GM21526 (cell line): Measurements from ENCODE around the gene RALGPS2.
"Not testable (repeated sequence)": the region's sequence is repeated elsewhere in the genome, so short reads cannot be mapped to it uniquely, and the experiment has no call there.

ENCODE experiments used
- ATAC-seq: cut with Tn5 transposase; IDR thresholded peaks from one replicate; pipeline ENCODE4 v1.9.1; 2021; ENCODE audit warnings: moderate library complexity; ENCODE audit not compliant: unreplicated experiment, low FRiP score

RALGPS2 gene

GRCh38 chr1:178939338-178940067 is 214.5 kb downstream of the RALGPS2 start:
- ATAC-seq, result no peak

GRCh38 chr1:178940068-178940765 is 215.2 kb downstream of the RALGPS2 start:
- ATAC-seq, result no peak

- ATAC-seq, result no peak
Observed at GRCh38 chr1:178941261-178941689, 216.2 kb downstream of the RALGPS2 start.

- no peak for ATAC-seq
Observed at GRCh38 chr1:178941849-178942248, 216.8 kb downstream of the RALGPS2 start.

GRCh38 chr1:178942285-178943198 is 217.5 kb downstream of the RALGPS2 start:
- ATAC-seq, result no peak

DNA sequence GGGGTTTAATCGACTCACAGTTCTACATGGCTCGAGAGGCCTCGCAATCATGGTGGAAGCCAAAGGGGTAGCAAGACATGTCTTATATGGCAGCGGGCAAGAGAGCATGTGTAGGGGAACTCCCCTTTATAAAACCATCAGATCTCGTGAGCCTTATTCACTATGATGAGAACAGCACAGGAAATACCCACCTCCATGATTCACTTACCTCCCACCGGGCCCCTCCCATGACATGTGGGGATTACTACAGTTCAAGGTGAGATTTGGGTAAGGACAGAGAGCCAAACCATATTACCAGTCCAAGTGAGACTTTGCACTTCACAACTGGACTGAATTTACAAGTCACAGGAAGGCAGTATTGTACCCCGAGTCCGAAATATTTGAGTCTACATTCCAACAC is 219.7 kb downstream of the RALGPS2 start:
- no peak for ATAC-seq

DNA sequence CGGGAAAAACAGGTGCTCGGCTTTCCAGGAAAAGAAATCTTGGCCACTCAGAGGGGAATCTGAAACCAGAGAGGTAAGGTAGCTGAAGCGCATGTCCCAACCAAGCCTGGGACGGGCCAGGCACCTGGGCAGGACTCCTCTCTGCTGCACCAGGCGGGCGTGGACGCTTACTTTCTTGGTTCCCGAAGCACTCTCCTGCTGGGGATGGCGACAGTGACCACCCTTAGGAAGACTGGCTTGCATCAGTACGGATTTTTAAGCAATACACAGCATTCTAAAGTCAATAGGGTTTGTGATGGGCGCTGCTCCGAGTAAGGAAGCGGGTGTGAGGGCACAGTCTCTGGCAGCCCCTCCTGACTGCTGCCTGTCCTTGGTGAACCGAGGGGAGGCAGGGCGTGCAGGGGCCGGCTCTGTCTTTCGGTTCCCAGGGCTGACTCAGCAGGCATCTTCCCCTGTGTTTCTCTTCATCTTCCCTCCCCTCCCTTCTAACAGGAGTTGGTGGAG is 220.8 kb downstream of the RALGPS2 start:
- no peak for ATAC-seq

DNA sequence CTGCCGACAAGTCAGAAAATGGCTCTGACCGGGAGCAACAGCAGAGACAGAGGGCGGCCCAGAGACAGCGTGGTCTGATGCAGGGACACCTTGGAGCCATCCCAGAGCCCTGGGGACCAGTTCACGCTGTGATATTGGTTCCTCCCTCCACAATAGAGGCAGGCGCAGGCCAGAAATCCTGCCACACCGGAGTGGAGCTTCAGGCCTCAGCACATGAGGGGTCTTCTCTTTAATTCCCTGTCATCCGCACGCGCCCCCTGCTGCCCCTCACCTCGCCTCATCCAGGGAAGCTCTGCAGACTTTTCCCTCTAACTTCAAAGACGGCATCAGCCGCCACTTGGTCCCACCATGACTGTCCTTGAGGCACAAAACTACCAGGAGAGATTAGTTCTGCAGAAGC is 221.4 kb downstream of the RALGPS2 start:
- no peak for ATAC-seq

DNA sequence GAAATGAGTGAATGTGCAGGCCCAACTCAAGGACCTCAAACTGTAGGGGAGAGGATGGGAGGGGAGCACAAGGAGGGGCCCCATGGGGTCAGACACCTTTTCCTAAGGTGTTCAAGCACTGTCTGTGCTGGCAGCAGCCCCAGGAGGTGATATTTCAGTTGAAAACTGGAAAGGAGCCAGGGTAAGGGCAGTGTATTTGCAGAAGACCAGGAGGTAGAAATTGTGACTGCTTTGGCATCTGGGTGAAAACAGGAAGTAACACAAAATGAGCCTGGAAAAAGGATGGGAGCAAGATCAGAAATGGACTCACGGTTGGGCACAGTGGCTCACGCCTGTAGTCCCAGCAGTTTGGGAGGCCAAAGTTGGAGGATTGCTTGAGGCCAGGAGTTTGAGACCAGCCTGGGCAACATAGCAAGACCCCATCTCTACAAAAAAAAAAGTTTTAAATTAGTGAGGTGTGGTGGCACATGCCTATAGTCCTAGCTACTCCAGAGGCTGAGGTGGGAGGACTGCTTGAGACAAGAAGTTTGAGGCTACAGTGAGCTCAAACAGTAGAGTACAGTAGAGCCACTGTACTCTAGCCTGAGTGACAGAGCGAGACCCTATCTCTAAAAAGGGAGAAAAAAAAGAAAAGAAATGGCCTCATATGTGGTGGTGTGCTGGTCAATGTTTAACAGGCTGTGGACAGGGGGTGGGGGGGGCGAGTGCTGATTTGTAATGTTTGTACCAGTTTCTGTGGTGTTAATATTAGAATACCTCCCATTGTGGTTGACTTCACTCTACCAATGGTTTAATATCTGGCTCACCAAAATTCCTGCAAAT is 222.0 kb downstream of the RALGPS2 start:
- ATAC-seq, result no peak

- ATAC-seq, result no peak
Observed at GRCh38 chr1:178947677-178947981, 222.6 kb downstream of the RALGPS2 start.

- ATAC-seq, result no peak
Observed at GRCh38 chr1:178948676-178949075, 223.6 kb downstream of the RALGPS2 start.

- ATAC-seq, result not testable (repeated sequence)
Observed at GRCh38 chr1:178949866-178950265, 224.8 kb downstream of the RALGPS2 start.

- no peak for ATAC-seq
Observed at GRCh38 chr1:178951600-178951999, 226.6 kb downstream of the RALGPS2 start.

DNA sequence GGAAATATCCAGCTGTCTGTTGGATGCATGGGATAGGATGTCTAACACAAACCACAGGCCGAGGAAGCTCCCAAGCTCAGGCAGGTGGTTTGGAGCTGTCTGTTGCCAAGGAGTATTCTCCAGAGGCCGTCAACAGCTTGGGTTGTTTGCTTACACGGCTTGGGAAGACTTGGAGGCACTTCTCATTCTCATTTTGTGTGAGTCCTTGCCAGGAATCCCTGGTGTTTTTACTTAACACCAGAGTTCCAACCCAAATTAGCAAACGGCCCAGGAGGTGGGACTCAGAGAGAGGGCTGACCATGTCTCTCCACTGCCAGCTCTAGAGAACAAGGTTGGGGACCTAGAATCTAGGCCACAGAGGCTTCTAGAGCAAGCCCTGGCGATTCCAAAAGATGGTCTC is 228.0 kb downstream of the RALGPS2 start:
- no peak for ATAC-seq

DNA sequence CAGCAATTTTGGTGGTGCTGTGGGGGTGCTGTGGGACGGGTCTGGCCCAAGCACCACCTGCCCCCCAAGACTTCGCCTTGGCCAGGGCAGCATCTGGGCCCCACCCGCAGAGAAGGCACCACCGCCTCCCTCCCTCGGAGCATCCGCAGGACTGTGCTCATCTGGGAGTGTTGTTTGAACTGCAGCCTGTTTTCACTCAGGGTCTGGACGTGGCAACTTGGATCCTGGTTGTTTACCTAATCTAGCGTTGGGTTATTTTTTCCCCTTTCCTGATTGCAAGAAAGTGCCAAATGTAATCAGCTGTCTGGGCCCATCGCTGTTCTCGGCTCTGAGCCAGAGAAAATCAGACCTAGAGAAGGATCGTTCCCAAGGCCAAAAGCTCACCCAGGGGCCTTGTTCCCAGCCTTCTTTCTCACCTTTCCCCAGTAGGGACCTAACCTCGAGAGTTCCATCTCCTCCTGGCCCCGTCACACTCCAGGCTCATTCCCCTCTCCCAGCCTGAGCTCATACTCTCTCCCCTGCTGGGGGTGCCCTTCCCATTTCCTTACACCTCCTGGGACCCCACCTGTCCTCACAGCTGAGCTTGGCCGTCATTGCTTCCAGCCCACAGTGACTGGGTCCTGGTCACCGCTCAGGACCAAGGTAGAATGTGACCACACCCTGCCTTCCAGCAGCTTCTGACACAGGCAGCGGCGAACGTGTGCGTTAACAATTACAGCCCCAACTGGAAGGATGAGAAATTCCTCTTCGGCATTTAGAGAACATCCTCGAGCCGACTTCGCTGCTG is 228.7 kb downstream of the RALGPS2 start:
- no peak for ATAC-seq

DNA sequence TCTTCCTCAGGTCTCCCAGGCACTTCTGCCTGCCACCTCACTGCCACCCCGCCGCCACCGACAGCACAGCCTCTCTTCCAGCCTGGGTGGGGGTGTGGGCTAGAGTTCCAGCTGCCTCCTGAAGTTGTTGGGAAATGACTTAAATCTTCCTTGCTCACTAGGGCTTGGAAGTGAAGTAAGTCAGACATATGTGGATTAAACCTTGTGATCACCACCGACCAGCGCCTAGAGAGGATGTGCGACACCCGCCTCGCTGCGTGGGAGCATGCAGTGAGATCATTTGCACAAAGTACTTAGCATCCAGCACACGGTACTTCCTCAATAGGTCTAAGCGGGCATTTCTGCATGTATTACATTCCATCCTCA is 229.3 kb downstream of the RALGPS2 start:
- ATAC-seq, result no peak

GRCh38 chr1:178954937-178955336 is 229.9 kb downstream of the RALGPS2 start:
- ATAC-seq, result no peak

DNA sequence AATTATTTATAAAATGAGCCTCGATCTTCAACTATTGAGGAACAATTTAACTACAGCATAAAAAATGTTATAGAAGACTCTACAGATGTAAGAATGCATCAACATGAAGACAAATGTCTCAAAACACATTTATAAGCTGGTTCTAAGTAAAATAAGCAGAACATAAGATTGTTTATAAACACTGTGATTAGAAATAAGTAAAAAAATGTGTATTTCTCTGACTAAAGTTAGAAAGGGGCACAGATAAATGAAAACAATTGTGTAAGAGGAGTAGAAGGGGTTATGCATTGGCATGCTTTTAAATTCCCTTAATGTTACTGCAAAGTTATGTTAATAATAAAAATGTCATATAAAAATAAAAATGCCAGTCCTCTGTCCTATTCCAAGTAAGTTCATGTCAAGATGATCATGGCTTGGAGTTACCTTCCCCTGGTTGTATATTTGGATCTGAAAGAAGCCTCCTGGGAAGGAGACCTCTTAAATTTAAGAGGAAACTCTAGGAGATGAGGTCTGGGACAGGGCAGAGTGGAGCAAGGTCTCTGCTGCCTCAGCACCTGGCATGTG is 230.4 kb downstream of the RALGPS2 start:
- ATAC-seq, result no peak

DNA sequence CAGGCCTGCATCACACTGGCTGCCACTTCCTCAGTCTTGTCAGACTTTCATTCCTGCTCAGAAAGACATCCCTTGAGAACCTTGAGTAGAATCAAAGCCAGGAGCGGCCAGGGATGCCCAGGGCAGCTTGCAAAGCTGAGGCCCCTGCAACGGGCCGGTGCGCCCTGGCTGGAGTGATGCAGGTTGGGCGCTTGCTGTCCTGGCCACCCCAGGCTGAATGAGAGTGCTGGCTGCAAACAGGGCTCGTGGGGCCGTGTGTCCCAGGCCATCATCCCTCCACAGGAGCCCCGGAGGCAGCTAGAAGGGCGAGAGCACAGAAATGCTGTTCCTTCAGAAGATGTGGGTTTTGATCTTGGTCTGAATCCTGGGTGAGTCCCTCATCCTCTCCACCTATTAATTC is 233.4 kb downstream of the RALGPS2 start:
- no peak for ATAC-seq
